Neural progenitor cell (in vitro differentiated cells): ENCODE results near the gene PATJ. TPM values are rescaled to one million over a fixed set of nuclear protein-coding genes. Genes with fewer than 3 reads are reported as not detected.
"Not testable (repeated sequence)": the region's sequence is repeated elsewhere in the genome, so short reads cannot be mapped to it uniquely, and the experiment has no call there.

Experiments
- DNase-seq: peaks from one replicate; pipeline ENCODE4 v3.0.0-alpha.2; 2016; ENCODE audit warnings: low spot score
- H2AFZ ChIP-seq: fragments of 200-600 bp; sonication (generic); replicated peaks from 2 replicates; pipeline ENCODE4 v1.6.1; 2016; ENCODE audit warnings: antibody characterized with exemption
- H3F3A ChIP-seq: fragments of 200-600 bp; sonication (generic); 2 replicates; pipeline ENCODE4 v1.6.1; 2016; ENCODE audit warnings: antibody characterized with exemption, low read depth
- H3K27ac ChIP-seq: fragments of 200-600 bp; sonication (generic); 2 replicates; pipeline ENCODE4 v1.5.1; 2016; ENCODE audit warnings: mild to moderate bottlenecking
- H3K27me3 ChIP-seq: fragments of 200-600 bp; sonication (generic); 2 replicates; pipeline ENCODE4 v1.6.1; 2016; ENCODE audit warnings: mild to moderate bottlenecking, moderate library complexity
- H3K36me3 ChIP-seq: fragments of 200-600 bp; sonication (generic); 2 replicates; pipeline ENCODE4 v1.5.1; 2016
- H3K4me1 ChIP-seq: fragments of 200-600 bp; sonication (generic); 2 replicates; pipeline ENCODE4 v1.6.1; 2016; ENCODE audit warnings: mixed run types
- H3K4me2 ChIP-seq: fragments of 200-600 bp; sonication (generic); 2 replicates; pipeline ENCODE4 v1.6.1; 2016
- H3K4me3 ChIP-seq: fragments of 200-600 bp; sonication (generic); 2 replicates; pipeline ENCODE4 v1.5.1; 2016
- H3K79me2 ChIP-seq: fragments of 200-600 bp; sonication (generic); 2 replicates; pipeline ENCODE4 v1.6.1; 2016; ENCODE audit warnings: low read depth
- H3K9ac ChIP-seq: fragments of 200-600 bp; sonication (generic); 2 replicates; pipeline ENCODE4 v1.6.1; 2016
- H3K9me3 ChIP-seq: fragments of 200-600 bp; sonication (generic); 2 replicates; pipeline ENCODE4 v1.5.1; 2016; ENCODE audit warnings: low read depth
- H4K20me1 ChIP-seq: fragments of 200-600 bp; sonication (generic); 2 replicates; pipeline ENCODE4 v1.6.1; 2016; ENCODE audit warnings: low read depth
- H3K27ac Mint-ChIP-seq: 3 replicates; pipeline ENCODE4 v1.8.0; 2021; ENCODE audit warnings: mixed read lengths
- H3K27me3 Mint-ChIP-seq: 2 replicates; pipeline ENCODE4 v1.8.0; 2022; ENCODE audit warnings: low read depth, mild to moderate bottlenecking, inconsistent platforms, moderate library complexity, mixed read lengths; ENCODE audit not compliant: insufficient read depth
- H3K36me3 Mint-ChIP-seq: 3 replicates; pipeline ENCODE4 v1.8.0; 2021; ENCODE audit warnings: mixed read lengths
- H3K4me1 Mint-ChIP-seq: 3 replicates; pipeline ENCODE4 v1.8.0; 2021; ENCODE audit warnings: mixed read lengths
- H3K4me3 Mint-ChIP-seq: 3 replicates; pipeline ENCODE4 v1.8.0; 2021; ENCODE audit warnings: mild to moderate bottlenecking, moderate library complexity, mixed read lengths
- H3K9me3 Mint-ChIP-seq: 3 replicates; pipeline ENCODE4 v1.8.0; 2020; ENCODE audit warnings: mixed read lengths
- EZH2 ChIP-seq: fragments of 200-600 bp; sonication (generic); IDR thresholded peaks from 2 replicates; pipeline ENCODE4 v1.6.1; 2017; ENCODE audit warnings: antibody characterized with exemption, mild to moderate bottlenecking, moderate library complexity
- EZH2phosphoT487 ChIP-seq: fragments of 200-600 bp; sonication (generic); IDR thresholded peaks from 2 replicates; pipeline ENCODE4 v1.6.1; 2017; ENCODE audit warnings: antibody characterized with exemption
- total RNA-seq: library from RNA; depleted of rRNA; stranded (reverse); fragments of >200 nt; gene quantifications from 2 replicates; pipeline ENCODE4 v1.2.3, GENCODE V29; 2015; ENCODE audit warnings: low replicate concordance
- TF ChIP-seq, protein P1 (sequence below): fragments of 200-600 bp; sonication (generic); IDR thresholded peaks from 2 replicates; pipeline ENCODE4 v1.5.1; 2017; ENCODE audit warnings: antibody characterized with exemption, mild to moderate bottlenecking

Gene PATJ
- total RNA-seq, 1 donor from 2014 or later: 24.8 TPM

GRCh38 chr1:62178372-62178771, 436.1 kb downstream of the PATJ start:
- no peaks in the 10 kb centered on the region for H3K27me3 ChIP-seq
- H3F3A ChIP-seq: peaks cover 46% of the 10 kb centered on the region
- H3K4me1 ChIP-seq: peaks cover 46% of the 10 kb centered on the region
- H3K4me3 Mint-ChIP-seq: no peak overlapping the region
- no peak overlapping the region for H3K4me2 ChIP-seq
- H3K9me3 Mint-ChIP-seq: no peaks in the 10 kb centered on the region
- no peak overlapping the region for H3K4me3 ChIP-seq
- H3K79me2 ChIP-seq: no peaks in the 10 kb centered on the region
- H4K20me1 ChIP-seq: no peaks in the 10 kb centered on the region
- peaks cover 4% of the 10 kb centered on the region for H3K27me3 Mint-ChIP-seq
- TF ChIP-seq, protein P1, sequence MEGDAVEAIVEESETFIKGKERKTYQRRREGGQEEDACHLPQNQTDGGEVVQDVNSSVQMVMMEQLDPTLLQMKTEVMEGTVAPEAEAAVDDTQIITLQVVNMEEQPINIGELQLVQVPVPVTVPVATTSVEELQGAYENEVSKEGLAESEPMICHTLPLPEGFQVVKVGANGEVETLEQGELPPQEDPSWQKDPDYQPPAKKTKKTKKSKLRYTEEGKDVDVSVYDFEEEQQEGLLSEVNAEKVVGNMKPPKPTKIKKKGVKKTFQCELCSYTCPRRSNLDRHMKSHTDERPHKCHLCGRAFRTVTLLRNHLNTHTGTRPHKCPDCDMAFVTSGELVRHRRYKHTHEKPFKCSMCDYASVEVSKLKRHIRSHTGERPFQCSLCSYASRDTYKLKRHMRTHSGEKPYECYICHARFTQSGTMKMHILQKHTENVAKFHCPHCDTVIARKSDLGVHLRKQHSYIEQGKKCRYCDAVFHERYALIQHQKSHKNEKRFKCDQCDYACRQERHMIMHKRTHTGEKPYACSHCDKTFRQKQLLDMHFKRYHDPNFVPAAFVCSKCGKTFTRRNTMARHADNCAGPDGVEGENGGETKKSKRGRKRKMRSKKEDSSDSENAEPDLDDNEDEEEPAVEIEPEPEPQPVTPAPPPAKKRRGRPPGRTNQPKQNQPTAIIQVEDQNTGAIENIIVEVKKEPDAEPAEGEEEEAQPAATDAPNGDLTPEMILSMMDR: no peak
- no peaks in the 10 kb centered on the region for H3K36me3 Mint-ChIP-seq
- H2AFZ ChIP-seq: no peak overlapping the region
- H3K27ac Mint-ChIP-seq: no peak overlapping the region
- H3K27ac ChIP-seq: no peak overlapping the region
- DNase-seq: no peak
- no peaks in the 10 kb centered on the region for H3K9me3 ChIP-seq
- H3K4me1 Mint-ChIP-seq: peaks cover 24% of the 10 kb centered on the region
- H3K36me3 ChIP-seq: no peaks in the 10 kb centered on the region
- H3K9ac ChIP-seq: no peak overlapping the region

DNA sequence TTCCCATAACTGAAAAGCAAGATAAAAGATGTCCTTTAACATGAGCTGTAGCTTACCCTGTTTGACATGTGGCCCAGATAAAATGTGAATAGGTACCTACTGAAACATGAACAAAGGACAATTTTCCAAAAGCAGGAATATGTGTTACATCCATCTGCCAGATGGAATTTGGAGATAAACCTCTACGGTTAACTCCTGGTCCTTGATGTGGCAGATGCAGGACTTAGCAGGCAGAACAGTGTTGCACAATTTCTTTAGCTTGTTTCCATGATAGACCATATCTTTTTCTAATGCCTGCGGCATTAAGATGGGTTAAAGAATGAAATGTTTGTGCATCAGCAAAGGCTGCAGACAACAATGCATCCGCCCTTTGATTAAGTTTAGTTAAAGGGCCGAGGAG, 437.8 kb downstream of the PATJ start:
- H4K20me1 ChIP-seq, H3K36me3 ChIP-seq, H3K4me3 ChIP-seq, H3K79me2 ChIP-seq, H3K27ac Mint-ChIP-seq, H3K36me3 Mint-ChIP-seq, H3K9me3 Mint-ChIP-seq, H3K9me3 ChIP-seq, H3K27ac ChIP-seq, H3K9ac ChIP-seq, H3K27me3 Mint-ChIP-seq, DNase-seq, H3K27me3 ChIP-seq, H3K4me3 Mint-ChIP-seq: not testable (repeated sequence)
- Histone ChIP-seq H3K4me1 (peaks cover 55% of the 10 kb centered on the region), H3K4me2 (peak overlapping the region; percentile 66), H3F3A (peaks cover 52% of the 10 kb centered on the region), H2AFZ (peak overlapping the region; percentile 1)
- H3K4me1 Mint-ChIP-seq: peaks cover 30% of the 10 kb centered on the region

- Histone ChIP-seq H3K27me3 (no peaks in the 10 kb centered on the region), H3K4me1 (peaks cover 55% of the 10 kb centered on the region), H4K20me1 (no peaks in the 10 kb centered on the region), H3K4me3 (no peak overlapping the region), H3F3A (peaks cover 52% of the 10 kb centered on the region), H3K79me2 (no peaks in the 10 kb centered on the region), H3K9me3 (no peaks in the 10 kb centered on the region), H3K4me2 (peak overlapping the region; percentile 66), H3K9ac (no peak overlapping the region), H3K27ac (no peak overlapping the region), H2AFZ (peak overlapping the region; percentile 1), H3K36me3 (no peaks in the 10 kb centered on the region)
- DNase-seq: no peak
- H3K4me1 Mint-ChIP-seq: peaks cover 27% of the 10 kb centered on the region
- peaks cover 5% of the 10 kb centered on the region for H3K27me3 Mint-ChIP-seq
- TF ChIP-seq, protein P1: no peak
- TF ChIP-seq EZH2: no peak
- no peaks in the 10 kb centered on the region for H3K36me3 Mint-ChIP-seq
- H3K4me3 Mint-ChIP-seq: no peak overlapping the region
- no peak overlapping the region for H3K27ac Mint-ChIP-seq
- no peaks in the 10 kb centered on the region for H3K9me3 Mint-ChIP-seq
These were observed 438.4 kb downstream of the PATJ start for GRCh38 chr1:62180639-62181038.

- H3K27me3 ChIP-seq: no peaks in the 10 kb centered on the region
- no peaks in the 10 kb centered on the region for H3K79me2 ChIP-seq
- H3K4me2 ChIP-seq: peak overlapping the region; percentile 66
- H4K20me1 ChIP-seq: no peaks in the 10 kb centered on the region
- Mint-ChIP-seq H3K36me3 (no peaks in the 10 kb centered on the region), H3K27me3 (peaks cover 5% of the 10 kb centered on the region), H3K4me3 (no peak overlapping the region), H3K27ac (no peak overlapping the region), H3K9me3 (no peaks in the 10 kb centered on the region), H3K4me1 (peaks cover 26% of the 10 kb centered on the region)
- no peak overlapping the region for H3K9ac ChIP-seq
- H3F3A ChIP-seq: peaks cover 47% of the 10 kb centered on the region
- peak overlapping the region; percentile 79 for H3K27ac ChIP-seq
- peak overlapping the region; percentile 2 for H3K4me3 ChIP-seq
- H3K36me3 ChIP-seq: no peaks in the 10 kb centered on the region
- H3K4me1 ChIP-seq: peaks cover 55% of the 10 kb centered on the region
- no peak for TF ChIP-seq EZH2phosphoT487
- TF ChIP-seq, protein P1: no peak
- no peak for TF ChIP-seq EZH2
- H3K9me3 ChIP-seq: no peaks in the 10 kb centered on the region
- no peak overlapping the region for H2AFZ ChIP-seq
- DNase-seq: peak; percentile 48
These were observed 439.3 kb downstream of the PATJ start for GRCh38 chr1:62181532-62181931.

DNA sequence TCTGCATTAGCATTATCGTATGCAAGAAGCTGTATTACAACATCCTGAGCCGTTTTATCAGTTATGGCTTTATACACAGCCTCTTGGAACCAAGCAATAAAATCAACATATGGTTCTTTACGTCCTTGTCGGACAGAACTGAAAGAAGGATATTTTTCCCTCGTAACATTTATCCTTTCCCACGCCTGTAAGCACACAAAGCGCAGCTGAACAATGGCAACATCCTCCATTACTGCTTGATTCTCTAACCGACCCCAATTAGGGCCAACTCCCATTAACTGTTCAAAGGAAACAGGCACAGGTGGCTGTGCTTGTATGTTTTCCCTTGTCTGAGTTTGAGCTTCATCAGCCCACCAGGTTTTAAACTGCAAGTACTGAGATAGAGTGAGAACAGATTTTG, 439.9 kb downstream of the PATJ start:
- H3K36me3 ChIP-seq, H3K36me3 Mint-ChIP-seq, H3K4me3 Mint-ChIP-seq, H3K9me3 Mint-ChIP-seq, H3K9ac ChIP-seq, H3K27me3 Mint-ChIP-seq, H2AFZ ChIP-seq, H4K20me1 ChIP-seq, H3K79me2 ChIP-seq, H3K27me3 ChIP-seq, H3K9me3 ChIP-seq, H3K27ac Mint-ChIP-seq: not testable (repeated sequence)
- Histone ChIP-seq H3K4me3 (peak overlapping the region; percentile 2), H3K27ac (peak overlapping the region; percentile 79), H3K4me1 (peaks cover 55% of the 10 kb centered on the region), H3K4me2 (peak overlapping the region; percentile 66), H3F3A (peaks cover 41% of the 10 kb centered on the region)
- H3K4me1 Mint-ChIP-seq: peaks cover 26% of the 10 kb centered on the region
- peak; percentile 64 for DNase-seq
